ENCODE data around the gene SCN11A. TPM values are rescaled to one million over a fixed set of nuclear protein-coding genes. Genes with fewer than 3 reads are reported as not detected.

SCN11A gene
- total RNA-seq, 1 donor, result not detected

GRCh38 chr3:39094851-39095677 lies 43.3 kb upstream of the SCN11A start:
- H4K20me1 ChIP-seq (ENCODE audit: insufficient read depth, low read length), result peaks cover 7% of the 10 kb centered on the region
- H3K79me2 ChIP-seq (ENCODE audit: insufficient read depth, low read length), result peaks cover 3% of the 10 kb centered on the region
- H3K4me2 ChIP-seq (ENCODE audit: insufficient read depth, low read length), result no peak overlapping the region
- H3K27ac ChIP-seq (ENCODE audit: low read depth, low read length), result no peak overlapping the region
- no peak for DNase-seq (ENCODE audit: insufficient read length, low spot score, missing footprints)
- no peaks in the 10 kb centered on the region for H3K27me3 ChIP-seq (ENCODE audit: insufficient read depth, low read length)
- TF ChIP-seq CTCF (IDR thresholded peaks at IDR 0.05; ENCODE audit: extremely low read depth, low read depth, low read length), result no peak
- no peak overlapping the region for H3K4me3 ChIP-seq (ENCODE audit: insufficient read depth, low read length)
- H2AFZ ChIP-seq (ENCODE audit: low read length), result no peak overlapping the region
- H3K9me3 ChIP-seq (ENCODE audit: low read depth, low read length), result no peaks in the 10 kb centered on the region
- H3K36me3 ChIP-seq (ENCODE audit: insufficient read depth, low read length), result peaks cover 85% of the 10 kb centered on the region
- no peaks in the 10 kb centered on the region for H3K4me1 ChIP-seq (ENCODE audit: insufficient read depth, low read length)

DNA sequence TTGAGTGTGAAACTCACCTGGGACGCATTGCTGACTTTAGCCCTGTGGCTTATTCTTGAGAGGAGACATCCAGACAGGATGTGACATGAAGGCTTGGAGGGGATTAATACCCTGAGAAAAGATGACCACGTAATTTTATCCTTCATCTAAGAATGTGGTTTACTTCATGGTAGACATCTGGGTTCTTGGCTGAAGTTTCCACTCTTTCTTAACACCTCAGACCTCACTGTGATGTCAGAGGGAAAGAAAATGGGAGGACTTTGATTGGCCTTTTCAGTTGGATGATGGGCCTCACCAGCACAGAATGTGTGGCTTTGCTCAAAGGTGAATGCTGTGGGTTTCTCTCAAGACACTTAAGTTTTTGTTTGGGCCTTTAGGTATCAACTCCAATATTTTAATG lies 39.2 kb upstream of the SCN11A start:
- no peak overlapping the region for H3K4me3 ChIP-seq (ENCODE audit: insufficient read depth, low read length)
- H3K27me3 ChIP-seq (ENCODE audit: insufficient read depth, low read length), result no peaks in the 10 kb centered on the region
- no peak overlapping the region for H3K27ac ChIP-seq (ENCODE audit: low read depth, low read length)
- TF ChIP-seq CTCF (IDR thresholded peaks at IDR 0.05; ENCODE audit: extremely low read depth, low read depth, low read length), result no peak
- peak; percentile 51 for DNase-seq (ENCODE audit: insufficient read length, low spot score, missing footprints)
- no peaks in the 10 kb centered on the region for H3K4me1 ChIP-seq (ENCODE audit: insufficient read depth, low read length)
- H2AFZ ChIP-seq (ENCODE audit: low read length), result no peak overlapping the region
- H3K36me3 ChIP-seq (ENCODE audit: insufficient read depth, low read length), result peaks cover 72% of the 10 kb centered on the region
- no peak overlapping the region for H3K4me2 ChIP-seq (ENCODE audit: insufficient read depth, low read length)
- H4K20me1 ChIP-seq (ENCODE audit: insufficient read depth, low read length), result peaks cover 2% of the 10 kb centered on the region
- H3K79me2 ChIP-seq (ENCODE audit: insufficient read depth, low read length), result no peaks in the 10 kb centered on the region
- H3K9me3 ChIP-seq (ENCODE audit: low read depth, low read length), result no peaks in the 10 kb centered on the region

- H3K9me3 ChIP-seq (ENCODE audit: low read depth, low read length), result no peaks in the 10 kb centered on the region
- no peaks in the 10 kb centered on the region for H3K79me2 ChIP-seq (ENCODE audit: insufficient read depth, low read length)
- H4K20me1 ChIP-seq (ENCODE audit: insufficient read depth, low read length), result peaks cover 2% of the 10 kb centered on the region
- H3K4me1 ChIP-seq (ENCODE audit: insufficient read depth, low read length), result no peaks in the 10 kb centered on the region
- no peak for TF ChIP-seq CTCF (IDR thresholded peaks at IDR 0.05; ENCODE audit: extremely low read depth, low read depth, low read length)
- no peaks in the 10 kb centered on the region for H3K27me3 ChIP-seq (ENCODE audit: insufficient read depth, low read length)
- no peak for DNase-seq (ENCODE audit: insufficient read length, low spot score, missing footprints)
- H3K36me3 ChIP-seq (ENCODE audit: insufficient read depth, low read length), result peaks cover 59% of the 10 kb centered on the region
- H3K4me2 ChIP-seq (ENCODE audit: insufficient read depth, low read length), result no peak overlapping the region
- H2AFZ ChIP-seq (ENCODE audit: low read length), result no peak overlapping the region
- no peak overlapping the region for H3K4me3 ChIP-seq (ENCODE audit: insufficient read depth, low read length)
- H3K27ac ChIP-seq (ENCODE audit: low read depth, low read length), result no peak overlapping the region
Measured at GRCh38 chr3:39088889-39089288, 37.1 kb upstream of the SCN11A start.

DNA sequence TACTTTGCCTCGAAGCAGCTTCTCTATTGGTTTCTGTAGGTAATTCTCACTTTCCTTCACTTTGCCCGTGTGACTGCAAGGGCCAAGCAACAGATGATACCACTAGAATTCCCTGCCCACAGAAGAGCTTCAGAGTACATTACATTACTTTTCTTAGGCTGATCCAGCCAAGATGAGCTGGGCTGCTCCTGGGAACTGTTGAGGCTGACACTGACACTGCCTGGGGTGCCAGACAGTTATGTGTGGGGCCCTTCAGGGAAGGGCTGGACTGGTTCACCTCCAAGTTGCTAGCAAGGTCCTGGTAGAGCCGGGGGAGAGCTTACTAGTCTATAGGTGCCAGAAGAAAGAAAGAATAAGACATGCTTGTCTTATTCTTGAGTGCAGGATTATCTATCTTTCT lies 36.7 kb upstream of the SCN11A start:
- no peak for TF ChIP-seq CTCF (IDR thresholded peaks at IDR 0.05; ENCODE audit: extremely low read depth, low read depth, low read length)
- H3K4me1 ChIP-seq (ENCODE audit: insufficient read depth, low read length), result no peaks in the 10 kb centered on the region

More for the DNA sequence above, 36.7 kb upstream of the SCN11A start:
- Histone ChIP-seq H3K36me3 (ENCODE audit: insufficient read depth, low read length) (peaks cover 56% of the 10 kb centered on the region), H2AFZ (ENCODE audit: low read length) (no peak overlapping the region), H3K4me2 (ENCODE audit: insufficient read depth, low read length) (no peak overlapping the region), H4K20me1 (ENCODE audit: insufficient read depth, low read length) (peaks cover 2% of the 10 kb centered on the region), H3K27me3 (ENCODE audit: insufficient read depth, low read length) (no peaks in the 10 kb centered on the region), H3K9me3 (ENCODE audit: low read depth, low read length) (no peaks in the 10 kb centered on the region), H3K4me3 (ENCODE audit: insufficient read depth, low read length) (no peak overlapping the region), H3K27ac (ENCODE audit: low read depth, low read length) (no peak overlapping the region), H3K79me2 (ENCODE audit: insufficient read depth, low read length) (no peaks in the 10 kb centered on the region)
- DNase-seq (ENCODE audit: insufficient read length, low spot score, missing footprints), result no peak
